ENCODE measurements around the gene HES7. TPM values are rescaled to one million over a fixed set of nuclear protein-coding genes. Genes with fewer than 3 reads are reported as not detected.

HES7 gene
- total RNA-seq, 2 donors from 2014 or later, result not detected

Other genes with a start within 250 kb of the HES7 start
- gene CHD3, start 235.3 kb downstream of the HES7 start, total RNA-seq, result 100 to 1,000 TPM; 219 TPM
- gene RNF227, start 207.8 kb downstream of the HES7 start, total RNA-seq, result 1 to 10 TPM; 1.4 to 2.3 TPM
- gene KCNAB3, start 194.2 kb downstream of the HES7 start, total RNA-seq, result 1 to 10 TPM; 5.9 to 8.4 TPM
- gene TRAPPC1, start 192.2 kb downstream of the HES7 start, total RNA-seq, result 100 to 1,000 TPM; 102 to 118 TPM
- 10 to 100 TPM; 24.3 to 27.9 TPM for gene CNTROB, start 191.9 kb downstream of the HES7 start, total RNA-seq
- gene GUCY2D, start 121.5 kb downstream of the HES7 start, total RNA-seq, result under 1 TPM in 1 of 2 donors, not detected in 1; 0.08 TPM
- not detected for gene ALOX15B, start 85.0 kb downstream of the HES7 start, total RNA-seq
- gene ALOX12B, start 36.4 kb downstream of the HES7 start, total RNA-seq, result not detected
- gene ALOXE3, start 5.6 kb downstream of the HES7 start, total RNA-seq, result not detected
- gene PER1, start 28.3 kb upstream of the HES7 start, total RNA-seq, result 1,000 to 10,000 TPM; 1,926 to 2,038 TPM
- 100 to 1,000 TPM; 209 to 252 TPM for gene VAMP2, start 38.8 kb upstream of the HES7 start, total RNA-seq
- gene TMEM107, start 52.3 kb upstream of the HES7 start, total RNA-seq, result 10 to 100 TPM; 33.0 to 33.9 TPM
- gene BORCS6, start 66.1 kb upstream of the HES7 start, total RNA-seq, result 1 to 10 TPM; 8.3 to 8.7 TPM
- gene AURKB, start 86.5 kb upstream of the HES7 start, total RNA-seq, result 1 to 10 TPM; 2.2 to 2.5 TPM
- gene CTC1, start 124.0 kb upstream of the HES7 start, total RNA-seq, result 100 to 1,000 TPM; 218 TPM
- gene PFAS, start 125.2 kb upstream of the HES7 start, total RNA-seq, result 10 to 100 TPM; 21.1 to 27.0 TPM
- 10 to 100 TPM; 27.0 to 36.2 TPM for gene RANGRF, start 164.6 kb upstream of the HES7 start, total RNA-seq
- gene SLC25A35, start 171.3 kb upstream of the HES7 start, total RNA-seq, result 1 to 10 TPM; 8.3 to 8.7 TPM
- not detected for gene ARHGEF15, start 186.1 kb upstream of the HES7 start, total RNA-seq
- not detected for gene ODF4, start 215.7 kb upstream of the HES7 start, total RNA-seq

Measured in T-helper 17 cell (primary cell).